Nucleus accumbens (tissue), 56 donors: ENCODE results near the gene RBPJL.

Experiments used
- DNase-seq, 56 donors: peaks; one replicate each; lab custom pipeline; 2025; lab: John Stamatoyannopoulos, UW

The RBPJL gene

GRCh38 chr20:45293041-45294002 is 13.3 kb upstream of the RBPJL start:
- DNase-seq: peak in 47 of 56 donors; percentile 5 to 85 (median 51)

DNA sequence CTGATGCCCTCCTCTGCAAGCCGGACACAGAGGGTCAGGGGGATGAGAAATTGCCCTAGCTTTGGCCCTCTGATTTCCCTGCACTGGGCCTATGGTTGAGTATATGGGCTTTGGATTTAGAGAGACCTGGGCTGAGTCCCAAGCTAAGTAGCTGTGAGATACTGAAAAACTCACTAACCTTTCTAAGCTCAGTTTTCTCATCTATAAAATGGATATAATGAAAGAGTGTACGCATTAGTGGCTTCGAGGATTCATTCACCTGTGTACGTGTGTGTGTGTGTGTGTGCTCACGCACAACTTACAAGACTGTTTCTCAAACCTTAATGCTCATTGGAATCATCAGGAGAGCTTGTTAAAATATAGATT is 12.7 kb upstream of the RBPJL start:
- DNase-seq: no peak

- DNase-seq: no peak
These were observed 12.0 kb upstream of the RBPJL start for GRCh38 chr20:45294659-45295058.

GRCh38 chr20:45297786-45298497 is 8.7 kb upstream of the RBPJL start:
- no peak for DNase-seq

DNA sequence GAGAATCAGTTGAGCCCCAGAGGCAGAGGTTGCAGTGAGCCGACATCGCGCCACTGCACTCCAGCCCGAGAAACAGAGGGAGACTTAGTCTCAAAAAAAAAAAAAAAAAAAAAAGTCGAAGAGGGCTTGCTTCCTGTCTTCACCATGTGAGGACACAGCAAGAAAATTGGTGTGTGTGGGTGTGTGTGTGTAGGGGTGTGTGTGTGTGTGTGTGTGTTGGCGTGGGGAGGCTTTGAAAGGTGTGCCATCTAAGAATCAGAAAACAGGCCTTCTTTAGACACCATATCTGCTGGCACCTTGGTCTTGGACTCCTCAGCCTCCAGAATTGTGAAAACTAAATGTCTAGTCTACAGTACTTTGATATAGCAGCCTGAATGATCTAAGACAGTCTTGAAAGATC is 6.9 kb upstream of the RBPJL start:
- no peak for DNase-seq

GRCh38 chr20:45300961-45301360 is 5.7 kb upstream of the RBPJL start:
- peak in 1 of 56 donors; percentile 3 for DNase-seq

DNA sequence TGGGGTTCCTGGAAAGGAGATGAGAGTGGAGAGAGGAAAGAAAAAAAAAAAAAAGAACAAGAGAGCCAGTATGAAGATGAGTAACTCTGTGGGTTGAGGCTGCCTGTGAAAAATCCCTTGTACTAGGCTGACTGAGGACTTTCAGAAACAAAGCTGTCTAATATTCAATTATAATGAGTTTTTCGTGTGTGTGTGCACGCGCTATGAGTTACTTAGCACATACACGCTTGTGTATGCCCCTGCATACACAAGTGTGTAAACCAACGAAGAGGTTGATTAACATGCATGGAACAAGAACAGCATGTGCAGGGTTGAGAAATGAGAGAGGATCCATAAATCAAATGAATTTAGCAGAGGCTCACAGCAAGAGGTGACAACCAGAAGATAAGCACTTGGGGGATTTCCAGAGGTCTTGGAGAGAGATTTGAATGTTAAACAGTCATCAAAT is 4.8 kb upstream of the RBPJL start:
- no peak for DNase-seq

- peak in 3 of 56 donors; percentile 4 to 9 (median 6) for DNase-seq
These were observed 2.8 kb upstream of the RBPJL start for GRCh38 chr20:45303586-45304463.

DNA sequence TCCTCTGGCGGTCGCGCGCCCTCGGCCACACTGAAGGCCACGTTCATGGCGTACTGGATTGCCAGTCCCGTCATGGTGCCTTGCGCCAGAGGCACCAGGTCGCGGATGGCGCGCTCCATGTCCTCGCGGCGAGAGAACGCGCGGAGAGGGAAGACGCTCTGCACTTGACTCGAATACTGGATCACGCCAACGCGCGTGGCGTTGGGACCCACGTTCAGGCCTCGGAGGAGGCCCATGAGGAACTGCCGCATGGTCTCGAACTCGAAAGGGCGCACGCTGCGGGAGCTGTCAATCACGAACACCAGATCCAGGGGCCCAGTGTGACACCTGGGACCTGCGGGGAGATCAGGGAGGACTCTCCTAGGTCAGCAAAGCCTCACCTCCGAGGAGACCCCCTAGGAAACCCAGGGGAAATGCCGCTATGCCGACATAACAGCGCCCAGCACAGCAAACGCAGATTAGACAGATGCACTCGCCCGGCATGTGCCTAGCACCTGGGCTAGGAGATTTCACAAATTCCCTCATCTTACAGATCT is 2.1 kb upstream of the RBPJL start:
- no peak for DNase-seq

- DNase-seq: no peak
These were observed 1.4 kb upstream of the RBPJL start for GRCh38 chr20:45305262-45305661.

GRCh38 chr20:45307076-45307640 is 518 bp downstream of the RBPJL start:
- DNase-seq: no peak

GRCh38 chr20:45308117-45308778 is 1.6 kb downstream of the RBPJL start, which contains the start of gene MATN4:
MATN4 (minus strand) TSS chr20:45308299; CDS start chr20:45305582, 2,717 bp downstream.
- DNase-seq: peak in 1 of 56 donors; percentile 23

DNA sequence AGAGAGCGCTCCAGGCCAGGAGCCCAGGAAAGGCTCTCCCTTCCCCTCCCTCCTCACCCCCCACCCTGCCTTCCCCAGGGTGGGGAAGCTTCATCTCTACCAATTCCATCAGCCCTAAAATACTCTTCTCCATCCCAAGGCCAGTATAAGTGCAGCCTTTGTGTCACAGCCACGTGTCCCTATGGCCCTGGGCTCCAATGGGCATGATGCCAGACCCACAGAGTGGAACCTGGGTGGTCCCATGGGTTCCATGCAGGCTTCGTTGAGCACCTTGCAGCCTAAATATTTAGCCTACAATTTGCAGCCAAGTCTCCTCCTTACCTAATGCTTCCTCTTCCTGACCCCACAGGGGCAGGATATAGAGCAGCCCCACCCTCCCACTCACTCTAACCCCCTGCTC is 2.4 kb downstream of the RBPJL start:
- no peak for DNase-seq

- DNase-seq: peak in 19 of 56 donors; percentile 3 to 52 (median 14)
These were observed 5.1 kb downstream of the RBPJL start for GRCh38 chr20:45311589-45312211.

DNA sequence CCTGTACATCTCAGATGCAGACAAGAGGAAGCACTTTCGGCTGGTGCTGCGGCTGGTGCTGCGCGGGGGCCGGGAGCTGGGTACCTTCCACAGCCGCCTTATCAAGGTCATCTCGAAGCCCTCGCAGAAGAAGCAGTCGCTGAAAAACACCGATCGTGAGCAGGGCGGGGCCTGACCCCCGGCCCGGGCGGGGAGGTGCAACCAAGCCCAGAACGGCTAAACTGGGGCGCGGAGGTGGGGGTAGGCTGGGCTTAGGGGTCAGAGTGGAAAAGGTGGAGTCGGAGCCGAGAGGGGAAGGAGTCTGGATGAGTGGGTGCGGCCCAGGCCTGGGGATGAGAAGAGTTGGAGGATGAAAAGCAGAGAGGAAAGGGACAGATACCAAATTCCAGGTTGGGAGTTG is 5.6 kb downstream of the RBPJL start:
- no peak for DNase-seq

GRCh38 chr20:45313065-45313695 is 6.5 kb downstream of the RBPJL start:
- DNase-seq: no peak

- no peak for DNase-seq
These were observed 7.3 kb downstream of the RBPJL start for GRCh38 chr20:45313943-45314342.

GRCh38 chr20:45315672-45316071 is 9.0 kb downstream of the RBPJL start:
- DNase-seq: no peak
